Measurements from ENCODE around the gene TMEM243. TPM values are rescaled to one million over a fixed set of nuclear protein-coding genes. Genes with fewer than 3 reads are reported as not detected.
"Not testable (repeated sequence)": the region's sequence is repeated elsewhere in the genome, so short reads cannot be mapped to it uniquely, and the experiment has no call there.

Gene TMEM243
- total and polyA plus RNA-seq, 8 donors = 13.4 to 23.1 (median 15.2) TPM

- Histone ChIP-seq H3K27me3 (no peaks in the 10 kb centered on the region), H3K4me3 (no peak overlapping the region), H3K36me3 (no peaks in the 10 kb centered on the region), H3K27ac (no peak overlapping the region), H3K9me3 (no peaks in the 10 kb centered on the region), H3K4me1 (peaks cover 0 to 7% (median 4%) of the 10 kb centered on the region in 3 donors)
- ATAC-seq = no peak
- FAIRE-seq = no peak
- no peak for DNase-seq
- WGBS, 2 donors = 96 to 100% methylated on average over 1 of the region's 1 CpG
- no peak for TF ChIP-seq CTCF (IDR thresholded peaks at IDR 0.05)
- intact Hi-C loops (cut with DNase I) = no loop called here
These were observed 13.2 kb downstream of the TMEM243 start for GRCh38 chr7:87206361-87206760.

- H3K4me1 ChIP-seq; H3K9me3 ChIP-seq; ATAC-seq; H3K4me3 ChIP-seq; intact Hi-C loops (cut with DNase I); DNase-seq; H3K36me3 ChIP-seq; H3K27me3 ChIP-seq; FAIRE-seq; H3K27ac ChIP-seq: not testable (repeated sequence)
- WGBS, 2 donors = 94 to 96% methylated on average over 3 of the region's 3 CpGs
These were observed 13.8 kb downstream of the TMEM243 start for GRCh38 chr7:87205701-87206100.

- WGBS, 2 donors = 63 to 65% methylated on average over 3 of the region's 3 CpGs
- ATAC-seq (no peak), DNase-seq (no peak), FAIRE-seq (no peak)
- Histone ChIP-seq H3K9me3 (no peaks in the 10 kb centered on the region), H3K36me3 (no peaks in the 10 kb centered on the region), H3K4me1 (peaks cover 0 to 7% (median 4%) of the 10 kb centered on the region in 3 donors), H3K27me3 (no peaks in the 10 kb centered on the region), H3K4me3 (no peak overlapping the region), H3K27ac (no peak overlapping the region)
- intact Hi-C loops (cut with DNase I) = no loop called here
- TF ChIP-seq CTCF (IDR thresholded peaks at IDR 0.05) = no peak
These were observed 14.6 kb downstream of the TMEM243 start for GRCh38 chr7:87204933-87205332.

GRCh38 chr7:87203929-87204328, 15.6 kb downstream of the TMEM243 start:
- H3K36me3 ChIP-seq; H3K27me3 ChIP-seq; H3K4me3 ChIP-seq; H3K9me3 ChIP-seq; intact Hi-C loops (cut with DNase I); DNase-seq; ATAC-seq; H3K4me1 ChIP-seq; H3K27ac ChIP-seq; FAIRE-seq: not testable (repeated sequence)
- 90 to 91% methylated on average over 4 of the region's 4 CpGs for WGBS, 2 donors

GRCh38 chr7:87202705-87203104, 16.8 kb downstream of the TMEM243 start:
- H3K4me3 ChIP-seq = no peak overlapping the region
- H3K4me1 ChIP-seq = peaks cover 0 to 7% (median 4%) of the 10 kb centered on the region in 3 donors
- intact Hi-C loops (cut with DNase I) = no loop called here
- WGBS, 2 donors = 96% methylated on average over 2 of the region's 2 CpGs
- DNase-seq (no peak), ATAC-seq (no peak), FAIRE-seq (no peak)
- TF ChIP-seq CTCF (IDR thresholded peaks at IDR 0.05) = no peak
- no peaks in the 10 kb centered on the region for H3K36me3 ChIP-seq
- H3K27me3 ChIP-seq = no peaks in the 10 kb centered on the region
- no peaks in the 10 kb centered on the region for H3K9me3 ChIP-seq
- H3K27ac ChIP-seq = no peak overlapping the region

DNA sequence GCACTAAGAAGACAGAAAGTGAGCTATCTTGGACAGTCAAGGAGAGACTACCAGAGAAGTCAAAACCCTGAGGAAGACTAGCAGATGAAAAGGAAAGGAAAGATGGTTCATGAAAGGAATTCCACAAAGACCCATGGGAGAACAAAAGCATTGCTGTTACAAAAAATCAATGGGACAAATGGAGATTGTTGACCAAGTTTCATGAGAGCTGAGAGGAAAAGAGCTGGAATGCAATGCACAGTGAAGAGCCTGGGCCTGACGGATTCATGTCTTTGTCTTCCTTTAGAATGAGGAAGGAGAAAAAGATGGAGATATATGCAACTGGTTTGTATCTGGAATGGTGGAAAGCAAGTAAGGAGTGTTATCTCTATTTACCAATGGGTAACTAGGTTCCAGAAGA, 17.3 kb downstream of the TMEM243 start:
- no peak for TF ChIP-seq CTCF (IDR thresholded peaks at IDR 0.05)
- H3K9me3 ChIP-seq = no peaks in the 10 kb centered on the region
- intact Hi-C loops (cut with DNase I) = no loop called here
- DNase-seq (no peak), FAIRE-seq (no peak), ATAC-seq (peak in 1 of 4 donors; percentile 31)
- WGBS, 2 donors = 85 to 92% methylated on average over 1 of the region's 1 CpG
- H3K27ac ChIP-seq = no peak overlapping the region
- no peaks in the 10 kb centered on the region for H3K36me3 ChIP-seq
- peaks cover 0 to 7% (median 4%) of the 10 kb centered on the region in 3 donors for H3K4me1 ChIP-seq
- no peak overlapping the region for H3K4me3 ChIP-seq
- no peaks in the 10 kb centered on the region for H3K27me3 ChIP-seq
